HL-60 (cell line): Measurements from ENCODE around the gene ELN.
A peak's percentile ranks its signal among the peaks of the same experiment; 100 is the strongest.

ENCODE experiments used
- DNase-seq, 2 experiments: peaks; one replicate each; pipeline ENCODE4 v3.0.0-alpha.2; 2010 to 2020; ENCODE audit warnings: low read depth in 1 of 2, low spot score in 1 of 2
- H3K27ac ChIP-seq: fragments of 250-450 bp; sonication (Bioruptor Pico); replicated peaks from 2 replicates; pipeline ENCODE4 v1.5.1; 2020; ENCODE audit warnings: mild to moderate bottlenecking, moderate library complexity
- H3K27me3 ChIP-seq: fragments of 250-450 bp; sonication (Bioruptor Pico); 2 replicates; pipeline ENCODE4 v1.5.1; 2021; ENCODE audit warnings: mild to moderate bottlenecking, moderate library complexity; ENCODE audit not compliant: insufficient read depth, poor library complexity, severe bottlenecking
- H3K4me3 ChIP-seq: replicated peaks from 2 replicates; pipeline ENCODE4 v1.5.1; 2011; ENCODE audit warnings: mild to moderate bottlenecking, control low read depth, low read length; ENCODE audit not compliant: insufficient read depth
- CTCF ChIP-seq: IDR thresholded peaks from one replicate; pipeline ENCODE4 v1.5.1; 2011; ENCODE audit warnings: low read length, control low read depth, inconsistent platforms; ENCODE audit not compliant: insufficient read depth
- GABPA ChIP-seq: IDR thresholded peaks from 2 replicates; pipeline ENCODE4 v1.6.1; 2012; ENCODE audit warnings: low read depth
- POLR2AphosphoS5 ChIP-seq: IDR thresholded peaks from 2 replicates; pipeline ENCODE4 v1.6.1; 2012; ENCODE audit warnings: low read depth
- REST ChIP-seq: IDR thresholded peaks from 2 replicates; pipeline ENCODE4 v1.6.1; 2012; ENCODE audit warnings: low read depth; ENCODE audit not compliant: insufficient replicate concordance
- SPI1 ChIP-seq: IDR thresholded peaks from 2 replicates; pipeline ENCODE4 v1.6.1; 2012; ENCODE audit warnings: low read depth, mild to moderate bottlenecking, borderline replicate concordance

ELN gene

GRCh38 chr7:74092964-74093471 lies 65.0 kb downstream of the ELN start:
- 0 out of 2 replicates have a peak overlapping the region, but pooled peaks have one; percentile 0 for H3K4me3 ChIP-seq

GRCh38 chr7:74093671-74094223 lies 65.8 kb downstream of the ELN start:
- Histone ChIP-seq H3K27ac (peak overlapping the region; percentile 69), H3K4me3 (peak overlapping the region; percentile 51)
- no peak for TF ChIP-seq REST
- TF ChIP-seq GABPA: no peak
- TF ChIP-seq POLR2AphosphoS5: no peak
- TF ChIP-seq SPI1: no peak
- no peak for TF ChIP-seq CTCF

More at GRCh38 chr7:74092964-74093471, 65.0 kb downstream of the ELN start:
- DNase-seq: peak; percentile 25 to 65
- Histone ChIP-seq H3K27me3 (no peaks in the 10 kb centered on the region), H3K27ac (0 out of 2 replicates have a peak overlapping the region, but pooled peaks have one; percentile 12)
- TF ChIP-seq SPI1 (peak; percentile 24; the same call in 1 of the 2 replicates), GABPA (no peak), CTCF (no peak), POLR2AphosphoS5 (no peak)

DNA sequence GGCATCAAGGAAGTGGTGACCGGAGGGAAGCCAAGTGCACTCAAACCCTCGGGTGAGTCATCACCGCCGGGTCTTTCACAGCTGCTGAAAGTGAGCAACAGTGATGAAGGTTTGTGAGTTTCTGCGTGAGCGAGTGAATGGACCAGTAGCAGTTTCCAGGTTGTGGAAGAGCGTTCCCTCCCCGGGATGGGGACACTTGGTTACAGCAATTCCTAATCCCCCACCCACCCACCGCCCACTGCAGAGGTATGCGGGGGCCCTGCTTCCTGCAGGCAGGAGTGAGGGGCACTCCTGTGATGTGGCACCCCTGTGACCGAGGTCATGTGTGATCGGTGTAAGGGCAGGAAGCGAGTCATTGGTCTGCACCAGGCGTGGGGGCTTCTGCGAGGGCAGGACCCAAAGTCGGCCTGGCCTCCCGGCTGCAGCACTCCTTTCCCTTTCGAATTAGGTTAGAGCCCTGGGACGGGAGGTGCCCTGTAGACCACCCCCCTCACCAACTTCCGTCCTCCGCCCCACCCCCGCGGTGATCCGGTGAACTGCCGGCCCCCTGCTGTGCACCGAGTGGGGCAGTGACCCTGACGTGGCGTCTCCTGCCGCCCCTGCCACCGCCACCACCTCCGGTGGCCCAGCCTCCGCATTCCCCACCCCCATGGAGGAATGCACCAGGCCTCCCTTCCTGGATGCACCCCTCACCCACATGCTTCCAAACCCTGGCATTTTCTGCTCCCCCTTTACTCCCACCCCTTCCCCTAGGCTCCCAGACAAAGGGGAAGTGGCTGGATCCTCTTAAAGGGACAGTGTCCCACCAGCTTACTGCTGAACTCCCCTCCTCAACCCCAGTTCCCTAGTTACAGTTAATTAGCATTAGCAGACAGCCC lies 66.5 kb downstream of the ELN start:
- TF ChIP-seq SPI1: peak; percentile 98
- no peak for TF ChIP-seq REST
- TF ChIP-seq CTCF: no peak
- TF ChIP-seq GABPA: no peak
- TF ChIP-seq POLR2AphosphoS5: no peak; the same call in 1 of the 2 replicates
- peak; percentile 71 to 88 for DNase-seq
- peak overlapping the region; percentile 51 for H3K4me3 ChIP-seq
- no peaks in the 10 kb centered on the region for H3K27me3 ChIP-seq
- peak overlapping the region; percentile 69 for H3K27ac ChIP-seq

More at GRCh38 chr7:74093671-74094223, 65.8 kb downstream of the ELN start:
- DNase-seq: no peak
- H3K27me3 ChIP-seq: no peaks in the 10 kb centered on the region
